Measurements from ENCODE around the gene B4GALNT4. TPM values are rescaled to one million over a fixed set of nuclear protein-coding genes. Genes with fewer than 3 reads are reported as not detected.
"Not testable (repeated sequence)": the region's sequence is repeated elsewhere in the genome, so short reads cannot be mapped to it uniquely, and the experiment has no call there.

The B4GALNT4 gene
- total RNA-seq, 4 donors from 2014 or later = 3.2 to 10.6 (median 4.8) TPM

DNA sequence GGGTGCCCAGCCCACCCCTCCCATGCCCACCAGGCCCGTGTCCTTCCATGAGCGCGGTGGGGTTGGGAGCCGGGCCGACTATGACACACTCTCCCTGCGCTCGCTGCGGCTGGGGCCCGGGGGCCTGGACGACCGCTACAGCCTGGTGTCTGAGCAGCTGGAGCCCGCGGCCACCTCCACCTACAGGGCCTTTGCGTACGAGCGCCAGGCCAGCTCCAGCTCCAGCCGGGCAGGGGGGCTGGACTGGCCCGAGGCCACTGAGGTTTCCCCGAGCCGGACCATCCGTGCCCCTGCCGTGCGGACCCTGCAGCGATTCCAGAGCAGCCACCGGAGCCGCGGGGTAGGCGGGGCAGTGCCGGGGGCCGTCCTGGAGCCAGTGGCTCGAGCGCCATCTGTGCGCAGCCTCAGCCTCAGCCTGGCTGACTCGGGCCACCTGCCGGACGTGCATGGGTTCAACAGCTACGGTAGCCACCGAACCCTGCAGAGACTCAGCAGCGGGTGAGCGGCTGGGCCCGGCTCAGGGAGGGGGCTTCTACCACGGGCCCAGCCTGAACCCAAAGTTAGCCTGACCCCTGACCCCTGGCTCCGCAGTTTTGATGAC, 27.7 kb downstream of the B4GALNT4 start:
- no CpG with 5 or more reads among the region's 43 CpGs for WGBS, 2 donors (ENCODE audit: low coverage in 1 of 2)
- peak overlapping the region in 1 of 2 donors; percentile 50 for H3K4me3 ChIP-seq

DNA sequence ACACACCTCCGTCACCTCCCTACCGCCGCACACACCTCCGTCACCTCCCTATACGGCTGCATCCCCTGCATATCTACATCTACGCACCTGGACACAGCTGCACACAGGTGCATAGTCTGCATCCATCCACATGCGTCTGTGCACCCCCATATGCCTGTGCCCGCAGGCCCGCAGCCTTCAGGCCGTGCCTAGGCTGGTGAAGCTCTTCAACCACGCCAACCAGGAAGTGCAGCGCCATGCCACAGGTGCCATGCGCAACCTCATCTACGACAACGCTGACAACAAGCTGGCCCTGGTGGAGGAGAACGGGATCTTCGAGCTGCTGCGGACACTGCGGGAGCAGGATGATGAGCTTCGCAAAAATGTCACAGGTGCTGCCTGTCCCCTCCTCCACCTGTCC, 29.5 kb downstream of the B4GALNT4 start:
- H3K4me3 ChIP-seq = no peak overlapping the region
- no peaks in the 10 kb centered on the region for H3K9me3 ChIP-seq
- peaks cover 0 to 24% (median 8%) of the 10 kb centered on the region in 3 donors for H3K4me1 ChIP-seq
- no peak overlapping the region for H3K27ac ChIP-seq
- WGBS, 2 donors (ENCODE audit: low coverage in 1 of 2) = 86 to 98% methylated on average over 8 to 9 of the region's 20 CpGs
- no peak for ATAC-seq
- peaks cover 47% of the 10 kb centered on the region for H3K27me3 ChIP-seq
- TF ChIP-seq EP300 (IDR thresholded peaks at IDR 0.05) (no peak), POLR2AphosphoS5 (IDR thresholded peaks at IDR 0.05) (no peak), POLR2A (IDR thresholded peaks at IDR 0.05) (no peak)
- TF ChIP-seq, protein P1, sequence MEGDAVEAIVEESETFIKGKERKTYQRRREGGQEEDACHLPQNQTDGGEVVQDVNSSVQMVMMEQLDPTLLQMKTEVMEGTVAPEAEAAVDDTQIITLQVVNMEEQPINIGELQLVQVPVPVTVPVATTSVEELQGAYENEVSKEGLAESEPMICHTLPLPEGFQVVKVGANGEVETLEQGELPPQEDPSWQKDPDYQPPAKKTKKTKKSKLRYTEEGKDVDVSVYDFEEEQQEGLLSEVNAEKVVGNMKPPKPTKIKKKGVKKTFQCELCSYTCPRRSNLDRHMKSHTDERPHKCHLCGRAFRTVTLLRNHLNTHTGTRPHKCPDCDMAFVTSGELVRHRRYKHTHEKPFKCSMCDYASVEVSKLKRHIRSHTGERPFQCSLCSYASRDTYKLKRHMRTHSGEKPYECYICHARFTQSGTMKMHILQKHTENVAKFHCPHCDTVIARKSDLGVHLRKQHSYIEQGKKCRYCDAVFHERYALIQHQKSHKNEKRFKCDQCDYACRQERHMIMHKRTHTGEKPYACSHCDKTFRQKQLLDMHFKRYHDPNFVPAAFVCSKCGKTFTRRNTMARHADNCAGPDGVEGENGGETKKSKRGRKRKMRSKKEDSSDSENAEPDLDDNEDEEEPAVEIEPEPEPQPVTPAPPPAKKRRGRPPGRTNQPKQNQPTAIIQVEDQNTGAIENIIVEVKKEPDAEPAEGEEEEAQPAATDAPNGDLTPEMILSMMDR (IDR thresholded peaks at IDR 0.05) = no peak
- H3K36me3 ChIP-seq = no peaks in the 10 kb centered on the region

More for the DNA sequence above, 27.7 kb downstream of the B4GALNT4 start:
- TF ChIP-seq EP300 (IDR thresholded peaks at IDR 0.05) = no peak
- TF ChIP-seq POLR2AphosphoS5 (IDR thresholded peaks at IDR 0.05) = no peak
- TF ChIP-seq, protein P1 (IDR thresholded peaks at IDR 0.05) = peak in 3 of 4 experiments; percentile 50 to 77 (median 73)
- peak overlapping the region in 1 of 4 donors; percentile 5 for H3K27ac ChIP-seq
- ATAC-seq = peak; percentile 86
- no peaks in the 10 kb centered on the region for H3K36me3 ChIP-seq
- H3K9me3 ChIP-seq = no peaks in the 10 kb centered on the region
- peaks cover 56% of the 10 kb centered on the region for H3K27me3 ChIP-seq
- peaks cover 0 to 24% (median 8%) of the 10 kb centered on the region in 3 donors for H3K4me1 ChIP-seq

DNA sequence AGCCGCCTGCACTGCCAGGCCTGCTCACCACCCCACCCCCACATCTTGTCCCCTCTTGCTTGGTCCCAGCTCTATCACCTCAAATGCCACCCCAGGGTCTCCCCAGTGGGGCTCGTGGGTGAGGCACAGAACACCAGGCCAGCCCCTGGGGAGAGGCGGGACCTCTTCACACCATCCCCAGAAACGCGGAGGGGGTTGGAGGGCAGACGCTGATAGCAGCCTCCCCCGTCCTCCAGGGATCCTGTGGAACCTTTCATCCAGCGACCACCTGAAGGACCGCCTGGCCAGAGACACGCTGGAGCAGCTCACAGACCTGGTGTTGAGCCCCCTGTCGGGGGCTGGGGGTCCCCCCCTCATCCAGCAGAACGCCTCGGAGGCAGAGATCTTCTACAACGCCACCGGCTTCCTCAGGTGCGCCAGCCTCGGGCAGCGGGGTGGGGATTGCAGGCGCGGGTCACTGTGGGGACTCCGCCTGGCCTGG, 30.5 kb downstream of the B4GALNT4 start:
- no peaks in the 10 kb centered on the region for H3K36me3 ChIP-seq
- no peak for ATAC-seq
- H3K9me3 ChIP-seq = no peaks in the 10 kb centered on the region
- no peak overlapping the region for H3K27ac ChIP-seq
- no CpG with 5 or more reads among the region's 21 CpGs for WGBS, 2 donors (ENCODE audit: low coverage in 1 of 2)
- H3K27me3 ChIP-seq = peaks cover 43% of the 10 kb centered on the region
- TF ChIP-seq, protein P1 (IDR thresholded peaks at IDR 0.05) = no peak
- TF ChIP-seq POLR2A (IDR thresholded peaks at IDR 0.05) = no peak
- no peak for TF ChIP-seq POLR2AphosphoS5 (IDR thresholded peaks at IDR 0.05)
- no peak for TF ChIP-seq EP300 (IDR thresholded peaks at IDR 0.05)
- H3K4me1 ChIP-seq = peaks cover 0 to 24% (median 8%) of the 10 kb centered on the region in 3 donors
- H3K4me3 ChIP-seq = no peak overlapping the region

- WGBS, 2 donors (ENCODE audit: low coverage in 1 of 2) = no CpG with 5 or more reads among the region's 50 CpGs
- H3K4me3 ChIP-seq = no peak overlapping the region
- no peak for TF ChIP-seq EP300 (IDR thresholded peaks at IDR 0.05)
- no peaks in the 10 kb centered on the region for H3K9me3 ChIP-seq
- peaks cover 39% of the 10 kb centered on the region for H3K27me3 ChIP-seq
- H3K36me3 ChIP-seq = no peaks in the 10 kb centered on the region
- H3K4me1 ChIP-seq = peaks cover 0 to 29% (median 8%) of the 10 kb centered on the region in 3 donors
- H3K27ac ChIP-seq = no peak overlapping the region
- no peak for ATAC-seq
These were observed 31.0 kb downstream of the B4GALNT4 start for GRCh38 chr11:400241-400689.

- not testable (repeated sequence) for H3K27ac ChIP-seq, H3K4me3 ChIP-seq, ATAC-seq, H3K36me3 ChIP-seq, H3K9me3 ChIP-seq
- peaks cover 34% of the 10 kb centered on the region for H3K27me3 ChIP-seq
- H3K4me1 ChIP-seq = peaks cover 0 to 38% (median 12%) of the 10 kb centered on the region in 3 donors
- no CpG with 5 or more reads among the region's 52 CpGs for WGBS, 2 donors (ENCODE audit: low coverage in 1 of 2)
These were observed 31.9 kb downstream of the B4GALNT4 start for GRCh38 chr11:401196-401595.
